NCI-H2081 treated with DMSO at 0.1 percent for 48 hours (cell line): ENCODE measurements around the gene LMBR1.
"Not testable (repeated sequence)": the region's sequence is repeated elsewhere in the genome, so short reads cannot be mapped to it uniquely, and the experiment has no call there.

ENCODE experiments used
- DNase-seq: peaks from one replicate; lab custom pipeline; 2025; lab: John Stamatoyannopoulos, UW

The LMBR1 gene

DNA sequence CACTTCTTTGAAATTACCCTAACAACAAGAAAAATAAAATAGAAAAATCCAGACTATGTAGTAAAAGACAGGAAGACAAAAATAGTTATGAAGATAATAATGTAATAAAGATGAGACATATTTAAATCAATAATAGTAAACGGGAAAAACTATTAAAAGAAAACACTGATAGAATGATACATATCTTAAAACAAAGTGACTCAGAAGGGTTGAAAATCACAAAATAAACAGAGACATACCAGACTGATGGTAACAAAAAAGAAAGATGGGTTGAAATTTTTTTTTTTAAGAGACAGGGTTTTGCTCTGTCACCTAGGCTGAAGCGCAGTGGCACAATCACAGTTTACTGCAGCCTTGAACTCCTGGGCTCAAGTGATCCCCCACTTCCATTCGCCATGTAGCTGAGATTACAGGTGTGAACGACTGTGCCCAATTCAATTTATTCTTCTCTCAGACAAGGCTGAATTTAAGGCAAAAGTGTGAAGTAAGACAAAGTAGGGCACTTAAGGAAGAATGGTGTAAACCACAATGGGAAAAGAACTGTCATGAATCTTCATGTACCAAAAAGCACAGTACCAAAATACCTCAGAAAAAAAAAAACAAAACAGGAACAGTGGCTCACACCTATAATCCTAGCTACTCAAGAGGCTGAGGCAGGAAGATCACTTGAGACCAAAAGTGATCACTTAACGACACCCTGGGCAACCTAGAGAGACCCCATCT is 47.4 kb downstream of the LMBR1 start:
- no peak for DNase-seq

GRCh38 chr7:156843582-156843981 is 49.4 kb downstream of the LMBR1 start:
- DNase-seq, result not testable (repeated sequence)

GRCh38 chr7:156843157-156843556 is 49.8 kb downstream of the LMBR1 start:
- DNase-seq, result no peak

GRCh38 chr7:156842740-156843140 is 50.2 kb downstream of the LMBR1 start:
- DNase-seq, result no peak

- no peak for DNase-seq
Measured at GRCh38 chr7:156842317-156842716, 50.7 kb downstream of the LMBR1 start.

DNA sequence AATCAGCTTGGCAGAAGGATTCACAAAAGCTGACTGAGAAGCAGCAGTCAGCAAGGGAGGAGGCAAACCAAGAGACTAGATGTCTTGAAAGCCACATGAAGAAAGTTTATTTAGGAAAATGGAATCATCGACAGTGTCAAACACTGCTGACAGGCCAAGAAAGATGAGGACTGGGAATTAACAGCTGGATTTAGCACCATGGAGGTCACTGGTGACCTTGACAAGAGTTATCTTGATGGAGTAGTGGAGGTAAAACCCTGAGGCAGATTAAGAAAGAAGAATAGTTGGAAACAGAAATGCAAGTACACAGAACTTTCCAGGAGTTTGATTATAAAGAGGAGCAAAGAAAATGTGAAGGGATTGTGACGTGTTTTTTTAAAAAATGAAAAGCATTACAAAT is 51.5 kb downstream of the LMBR1 start:
- DNase-seq, result no peak

- DNase-seq, result no peak
Measured at GRCh38 chr7:156840134-156840533, 52.8 kb downstream of the LMBR1 start.

GRCh38 chr7:156836443-156836842 is 56.5 kb downstream of the LMBR1 start:
- no peak for DNase-seq

DNA sequence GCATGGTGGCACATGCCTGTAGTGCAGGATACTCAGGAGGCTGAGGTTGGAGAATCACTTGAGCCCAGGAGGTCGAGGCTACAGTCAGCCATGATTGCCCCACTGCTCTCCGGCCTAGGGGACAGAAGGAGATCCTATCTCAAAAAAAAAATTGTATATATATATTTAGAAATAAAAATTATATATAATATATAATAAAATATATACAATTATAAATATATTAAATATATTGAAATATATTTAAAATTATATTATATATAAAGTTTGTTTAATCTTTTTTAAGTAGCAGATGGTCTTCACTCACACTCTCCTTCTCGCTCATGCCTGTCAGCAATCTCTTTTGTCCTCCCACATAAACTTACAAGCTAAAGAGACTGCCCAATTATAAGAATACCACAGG is 58.5 kb downstream of the LMBR1 start:
- no peak for DNase-seq

GRCh38 chr7:156833312-156833711 is 59.7 kb downstream of the LMBR1 start:
- DNase-seq, result no peak

GRCh38 chr7:156832195-156832877 is 60.6 kb downstream of the LMBR1 start:
- no peak for DNase-seq

GRCh38 chr7:156829669-156830336 is 63.2 kb downstream of the LMBR1 start:
- DNase-seq, result no peak

DNA sequence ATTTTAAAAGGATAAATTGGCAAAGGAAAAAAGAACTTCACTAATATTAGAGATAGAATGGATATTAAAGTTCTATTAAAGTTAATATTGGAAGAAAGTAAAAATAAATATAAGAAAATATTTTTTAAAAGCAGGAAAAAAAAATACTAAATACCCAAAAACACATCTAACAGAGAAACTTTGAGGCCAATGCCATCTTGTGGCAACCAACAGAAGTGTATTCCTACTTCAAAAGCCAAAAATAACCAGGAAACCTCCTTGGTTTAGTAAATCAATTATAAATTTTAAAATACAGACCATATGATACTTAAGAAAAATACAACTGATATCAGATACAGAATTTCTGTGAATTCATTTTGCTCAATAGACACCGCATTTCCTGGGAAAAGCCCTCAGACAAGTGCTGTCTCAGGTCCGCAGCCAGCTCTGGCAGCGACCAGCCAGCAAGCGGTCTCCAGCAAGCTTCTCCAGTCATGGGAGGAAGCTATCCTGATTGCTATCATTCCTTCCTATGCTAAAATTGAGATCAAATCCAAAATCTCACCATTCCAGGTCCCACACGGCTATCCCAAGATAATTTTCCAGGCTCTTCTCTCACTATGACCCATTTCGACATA is 65.3 kb downstream of the LMBR1 start:
- no peak for DNase-seq

- no peak for DNase-seq
Measured at GRCh38 chr7:156823435-156823834, 69.5 kb downstream of the LMBR1 start.

- DNase-seq, result no peak
Measured at GRCh38 chr7:156820445-156821063, 72.4 kb downstream of the LMBR1 start.

DNA sequence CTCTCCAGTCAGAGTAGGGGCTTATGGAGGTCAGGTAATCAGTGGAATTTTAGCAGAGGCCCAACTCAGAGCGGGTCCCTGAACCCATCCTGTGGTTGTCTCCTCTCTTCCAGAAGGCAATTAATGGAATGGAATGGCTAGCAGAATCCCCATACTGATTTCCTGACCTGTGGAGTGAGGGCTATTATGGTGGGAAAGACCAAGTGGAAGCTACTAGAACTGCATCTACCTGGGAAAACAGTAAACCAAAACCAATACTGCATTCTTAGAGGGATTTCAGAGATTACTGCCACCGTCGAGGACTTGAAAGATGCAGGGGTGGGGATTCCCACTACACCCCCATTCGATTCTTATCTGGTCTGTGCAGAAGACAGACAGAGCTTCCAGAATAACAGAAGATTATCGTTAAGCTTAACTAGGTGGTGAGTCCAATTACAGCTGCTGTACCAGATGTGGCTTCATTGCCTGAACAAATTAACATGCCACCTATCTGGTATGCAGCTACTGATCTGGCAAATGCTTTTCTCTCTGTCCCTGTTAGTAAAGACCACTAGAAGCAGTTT is 73.2 kb downstream of the LMBR1 start:
- no peak for DNase-seq

- DNase-seq, result no peak
Measured at GRCh38 chr7:156818133-156818532, 74.8 kb downstream of the LMBR1 start.

GRCh38 chr7:156816943-156817572 is 75.9 kb downstream of the LMBR1 start:
- no peak for DNase-seq

DNA sequence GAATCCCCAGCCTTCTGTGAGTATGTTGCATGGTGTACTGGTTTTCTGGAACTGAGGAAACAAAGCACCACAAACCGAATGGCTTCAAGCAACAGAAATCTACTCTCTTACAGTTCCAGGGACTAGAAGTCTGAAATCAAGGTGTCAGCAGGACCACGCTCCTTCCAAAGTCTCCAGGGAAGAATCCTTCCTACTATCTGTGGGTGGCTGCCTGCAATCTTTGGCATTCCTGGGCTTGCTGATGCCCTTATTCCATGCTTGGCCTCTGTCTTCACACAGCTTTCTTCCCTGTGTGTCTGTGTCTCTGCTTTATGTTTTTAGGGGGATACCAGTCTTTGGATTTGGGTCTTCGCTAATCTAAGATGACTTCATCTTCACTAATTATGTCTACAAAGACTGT is 81.3 kb downstream of the LMBR1 start:
- DNase-seq, result no peak

DNA sequence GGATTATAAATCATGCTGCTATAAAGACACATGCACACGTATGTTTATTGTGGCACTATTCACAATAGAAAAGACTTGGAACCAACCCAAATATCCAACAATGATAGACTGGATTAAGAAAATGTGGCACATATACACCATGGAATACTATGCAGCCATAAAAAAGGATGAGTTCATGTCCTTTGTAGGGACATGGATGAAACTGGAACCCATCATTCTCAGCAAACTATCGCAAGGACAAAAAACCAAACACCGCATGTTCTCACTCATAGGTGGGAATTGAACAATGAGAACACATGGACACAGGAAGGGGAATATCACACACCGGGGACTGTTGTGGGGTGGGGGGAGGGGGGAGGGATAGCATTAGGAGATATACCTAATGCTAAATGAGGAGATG is 89.3 kb downstream of the LMBR1 start:
- not testable (repeated sequence) for DNase-seq

DNA sequence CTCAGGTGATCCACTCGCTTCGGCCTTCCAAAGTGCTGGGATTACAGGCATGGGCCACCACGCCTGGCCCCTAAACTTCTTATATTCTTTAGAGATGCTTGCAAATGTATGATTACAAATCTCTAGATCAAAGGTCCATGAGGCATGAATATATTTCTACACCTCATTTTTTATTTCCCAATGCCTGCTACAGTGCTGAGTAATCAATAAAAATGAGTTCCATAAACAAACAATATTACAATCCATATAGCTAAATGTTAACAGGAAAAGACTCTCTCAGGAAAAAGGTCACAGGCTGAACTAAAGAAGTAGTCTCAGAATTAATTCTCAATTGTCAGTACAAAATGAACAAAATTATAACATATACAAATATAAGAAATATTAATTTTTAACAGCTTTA is 90.8 kb downstream of the LMBR1 start:
- no peak for DNase-seq

GRCh38 chr7:156795415-156795814 is 97.6 kb downstream of the LMBR1 start:
- no peak for DNase-seq
